Stimulated activated CD4-positive, alpha-beta T cell treated with anti-CD3 and anti-CD28 coated beads, TNF-alpha, amount 100 ng/mL, for 4 hours (primary cell): ENCODE data around the gene PLEKHJ1.
"Not testable (repeated sequence)": the region's sequence is repeated elsewhere in the genome, so short reads cannot be mapped to it uniquely, and the experiment has no call there.

ENCODE experiments used
- DNase-seq, 3 experiments: peaks; one replicate each; pipeline ENCODE4 v3.0.0-alpha.2; 2020; ENCODE audit warnings: low read depth in 3 of 3

PLEKHJ1 gene

DNA sequence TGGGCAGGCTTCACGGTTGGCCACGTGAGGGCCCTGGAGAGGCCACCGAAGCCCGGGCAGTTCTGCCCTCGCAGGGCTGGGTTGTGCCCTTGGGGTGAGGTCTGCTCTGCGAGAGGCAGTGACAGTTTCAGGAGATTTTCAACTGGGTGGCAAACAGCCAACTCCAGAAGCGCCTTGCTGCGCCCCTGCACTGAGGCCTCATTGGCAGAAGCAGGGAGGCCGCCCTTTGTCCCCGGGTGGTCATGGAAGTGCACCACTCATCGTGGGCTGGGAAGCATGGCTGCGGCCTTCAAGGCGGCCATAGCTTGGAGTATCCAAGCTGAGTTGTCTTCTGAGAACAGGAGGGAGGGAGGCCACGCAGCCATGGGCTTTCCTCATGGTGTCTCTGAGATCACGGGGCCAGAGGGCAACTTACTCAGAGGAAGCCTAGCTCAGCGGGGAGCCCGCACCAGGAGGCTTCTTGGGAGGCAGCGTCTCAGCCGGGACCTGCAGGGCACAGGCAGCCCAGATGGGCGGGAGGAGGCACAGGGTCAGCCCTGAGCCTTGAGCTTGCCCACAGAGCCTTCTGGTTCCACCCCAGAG lies 14.8 kb downstream of the PLEKHJ1 start:
- no peak for DNase-seq

GRCh38 chr19:2219726-2220125 lies 16.4 kb downstream of the PLEKHJ1 start:
- no peak for DNase-seq

DNA sequence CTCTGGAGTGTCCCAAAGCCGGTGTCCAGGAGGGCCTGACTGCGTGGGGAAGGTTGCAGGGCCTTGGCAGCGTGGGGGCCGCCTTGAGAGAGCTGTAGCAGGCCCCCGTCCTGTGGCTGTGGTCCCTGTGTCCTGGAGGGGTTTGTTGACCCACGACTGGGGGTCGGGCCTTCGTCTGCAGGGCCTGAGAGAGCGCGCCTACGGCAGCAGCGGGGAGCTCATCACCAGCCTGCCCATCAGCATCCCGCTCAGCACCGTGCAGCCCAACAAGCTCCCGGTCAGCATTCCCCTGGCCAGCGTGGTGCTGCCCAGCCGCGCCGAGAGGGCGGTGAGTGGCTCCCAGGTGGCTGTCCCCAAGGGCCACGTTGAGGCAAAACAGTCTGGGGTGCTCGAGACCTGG lies 18.5 kb downstream of the PLEKHJ1 start:
- DNase-seq: no peak

- DNase-seq: no peak
These were observed 19.5 kb downstream of the PLEKHJ1 start for GRCh38 chr19:2216361-2217225.

DNA sequence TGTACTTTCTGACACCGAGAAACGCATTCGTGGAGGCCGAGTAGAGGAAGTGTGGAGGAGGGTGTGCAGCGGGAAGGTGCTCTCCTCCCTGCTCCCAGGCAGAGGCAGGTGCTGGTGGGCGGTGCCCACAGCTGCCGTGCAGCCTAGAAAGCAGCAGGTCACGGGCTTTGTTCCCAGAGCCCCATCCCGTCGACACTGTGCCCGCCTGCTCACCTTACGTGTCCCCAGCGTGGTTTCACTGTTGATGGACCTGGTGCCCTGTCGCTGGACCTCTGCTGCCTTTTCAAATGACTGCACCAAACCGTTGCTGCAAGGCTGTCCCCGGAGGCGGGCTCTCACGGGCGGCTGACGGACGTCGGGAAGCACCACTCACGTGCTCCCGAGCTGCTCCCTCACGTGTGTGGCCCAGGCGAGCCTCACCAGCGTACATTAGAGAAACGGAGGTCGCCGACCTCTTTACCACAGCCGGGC lies 20.8 kb downstream of the PLEKHJ1 start:
- no peak for DNase-seq

- DNase-seq: no peak
These were observed 21.9 kb downstream of the PLEKHJ1 start for GRCh38 chr19:2214251-2214650.

DNA sequence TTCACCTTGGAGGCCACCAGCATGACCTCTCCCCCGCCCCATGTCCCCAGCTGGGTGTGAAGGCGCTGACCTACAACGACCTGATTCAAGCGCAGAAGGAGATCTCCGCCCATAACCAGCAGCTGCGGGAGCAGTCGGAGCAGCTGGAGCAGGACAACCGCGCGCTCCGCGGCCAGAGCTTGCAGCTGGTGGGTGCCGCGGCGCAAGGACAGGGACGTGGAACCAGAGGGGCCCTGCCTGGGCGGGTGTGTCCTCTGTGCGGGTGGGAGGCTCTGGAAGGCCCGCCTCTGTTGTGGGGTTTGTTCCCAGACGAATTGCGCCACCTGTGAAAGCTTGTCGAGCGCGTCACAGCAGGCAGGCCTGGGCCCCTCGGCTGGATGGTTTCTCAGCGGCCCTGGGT lies 22.3 kb downstream of the PLEKHJ1 start:
- no peak for DNase-seq

DNA sequence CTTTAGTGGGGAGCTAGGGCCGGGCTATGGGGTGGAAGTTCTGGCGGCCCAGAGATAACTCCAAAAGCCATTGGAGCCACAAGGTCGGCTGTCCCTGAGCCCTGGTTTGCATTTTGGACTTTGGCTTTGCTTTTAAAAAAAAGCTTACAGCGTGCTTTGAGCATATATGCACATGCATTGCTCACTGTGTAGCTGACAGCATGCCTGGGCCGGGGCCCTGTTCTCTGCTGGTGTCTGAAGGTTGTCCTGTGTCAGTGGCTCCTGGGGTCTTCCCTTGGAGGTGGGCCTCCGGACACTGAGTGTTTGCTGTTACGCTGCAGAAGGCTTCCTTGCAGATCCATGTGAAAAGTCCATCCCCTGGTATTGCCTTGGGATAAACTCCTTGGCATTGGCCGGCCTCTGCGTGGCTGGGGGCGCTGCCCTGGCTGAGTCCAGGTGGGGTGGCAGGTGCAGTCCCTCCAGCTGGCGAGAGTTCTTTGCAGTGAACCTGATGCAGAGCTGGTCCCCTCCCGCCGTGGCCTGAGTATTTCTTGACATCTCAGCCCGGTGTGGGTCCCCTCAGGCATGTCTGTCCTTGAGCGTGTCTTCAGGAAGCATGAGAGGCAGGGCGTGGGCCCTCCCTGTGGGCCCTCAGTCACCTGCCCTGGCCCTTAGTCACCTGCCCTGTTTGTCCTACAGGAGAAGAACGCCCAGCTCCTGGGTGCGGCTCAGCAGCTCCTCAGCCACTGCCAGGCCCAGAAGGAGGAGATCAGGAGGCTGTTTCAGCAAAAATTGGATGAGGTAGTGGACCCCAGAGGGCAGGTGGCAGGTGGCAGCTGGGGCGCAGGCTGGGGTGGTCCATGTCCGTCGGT lies 23.0 kb downstream of the PLEKHJ1 start:
- no peak for DNase-seq

GRCh38 chr19:2210987-2211740 lies 25.0 kb downstream of the PLEKHJ1 start:
- DNase-seq: no peak

DNA sequence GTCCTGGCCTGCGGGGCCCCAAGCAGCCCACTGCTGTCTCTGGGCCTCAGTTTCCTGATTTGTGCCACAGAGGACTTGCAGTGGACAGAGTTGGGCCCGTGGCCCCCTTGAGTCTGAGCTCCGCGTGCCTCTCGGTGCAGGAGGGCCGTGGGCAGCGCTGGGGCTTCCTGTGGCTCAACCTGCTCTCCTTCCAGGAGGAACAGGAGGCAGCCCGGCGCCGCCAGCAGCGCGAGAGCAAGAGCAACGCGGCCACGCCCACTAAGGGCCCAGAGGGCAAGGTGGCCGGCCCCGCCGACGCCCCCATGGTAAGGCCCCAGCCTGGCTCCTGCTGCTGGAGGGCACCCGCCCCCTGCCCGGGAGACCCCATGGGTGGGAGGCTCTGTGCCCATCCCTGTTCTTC lies 25.9 kb downstream of the PLEKHJ1 start:
- no peak for DNase-seq

GRCh38 chr19:2209408-2209807 lies 26.7 kb downstream of the PLEKHJ1 start:
- no peak for DNase-seq

DNA sequence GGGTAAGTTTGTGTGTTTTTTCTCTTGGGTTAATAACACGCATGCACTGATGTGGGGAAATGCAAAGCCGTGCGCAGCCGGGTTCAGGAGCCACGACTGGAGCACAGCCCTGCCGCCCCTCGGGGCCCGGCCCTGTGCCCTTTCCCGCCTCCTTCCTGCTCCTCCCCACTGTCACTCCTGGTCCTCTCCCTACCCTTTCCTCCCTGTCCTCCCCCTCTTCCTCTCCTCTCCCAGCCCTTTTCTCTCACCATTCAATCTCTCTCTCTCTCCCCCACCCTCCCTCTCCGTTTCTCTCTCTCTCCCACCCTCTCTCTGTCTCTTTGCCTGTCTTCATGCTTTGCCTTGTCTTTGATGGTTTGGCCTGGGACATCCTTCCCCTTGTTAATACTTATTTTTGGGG lies 27.2 kb downstream of the PLEKHJ1 start:
- no peak for DNase-seq

DNA sequence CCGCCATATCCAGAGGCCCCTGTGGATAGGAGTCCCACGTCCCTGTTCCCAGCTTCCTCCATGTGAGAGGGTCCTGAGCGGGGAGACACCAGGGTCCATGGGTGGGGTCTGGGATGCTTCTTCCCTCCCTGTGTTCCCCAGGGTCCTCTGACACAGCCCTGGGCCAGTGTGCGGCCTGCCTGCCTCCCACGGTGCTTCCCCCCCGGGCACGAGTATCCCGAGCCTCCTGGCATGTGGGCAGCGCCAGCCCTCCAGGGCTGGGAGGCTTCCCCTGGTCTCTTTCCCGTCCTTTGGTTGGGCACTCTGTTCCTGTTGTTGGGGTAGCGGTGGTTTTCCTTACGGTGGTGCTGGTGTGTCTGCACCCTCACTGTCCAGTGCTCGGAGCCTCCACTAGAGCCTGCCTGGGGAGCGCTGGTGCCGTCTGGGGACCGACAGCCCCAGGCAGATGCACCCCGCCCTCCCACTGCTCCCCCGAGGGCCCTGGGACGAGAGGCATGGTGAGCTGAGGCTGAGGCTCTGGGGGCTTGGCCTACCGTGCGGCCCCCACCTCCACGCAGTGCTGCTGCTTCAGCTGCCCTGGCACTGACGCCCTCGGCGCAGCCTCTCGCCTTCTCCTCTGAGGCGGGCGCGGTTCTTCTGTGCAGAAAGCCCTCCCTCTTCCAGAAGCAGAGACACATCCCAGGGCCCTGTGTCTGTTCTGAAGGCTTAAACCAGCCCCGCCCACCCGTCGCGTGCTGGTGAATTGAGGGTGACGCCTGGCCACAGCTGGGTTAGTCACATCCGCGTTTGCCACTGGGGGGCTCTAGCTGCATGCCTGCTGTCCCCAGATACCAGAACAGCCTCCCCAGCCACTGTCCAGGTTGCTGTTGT lies 27.9 kb downstream of the PLEKHJ1 start:
- DNase-seq: no peak

- no peak for DNase-seq
These were observed 29.1 kb downstream of the PLEKHJ1 start for GRCh38 chr19:2207008-2207407.

- no peak for DNase-seq
These were observed 33.8 kb downstream of the PLEKHJ1 start for GRCh38 chr19:2202366-2202765.

DNA sequence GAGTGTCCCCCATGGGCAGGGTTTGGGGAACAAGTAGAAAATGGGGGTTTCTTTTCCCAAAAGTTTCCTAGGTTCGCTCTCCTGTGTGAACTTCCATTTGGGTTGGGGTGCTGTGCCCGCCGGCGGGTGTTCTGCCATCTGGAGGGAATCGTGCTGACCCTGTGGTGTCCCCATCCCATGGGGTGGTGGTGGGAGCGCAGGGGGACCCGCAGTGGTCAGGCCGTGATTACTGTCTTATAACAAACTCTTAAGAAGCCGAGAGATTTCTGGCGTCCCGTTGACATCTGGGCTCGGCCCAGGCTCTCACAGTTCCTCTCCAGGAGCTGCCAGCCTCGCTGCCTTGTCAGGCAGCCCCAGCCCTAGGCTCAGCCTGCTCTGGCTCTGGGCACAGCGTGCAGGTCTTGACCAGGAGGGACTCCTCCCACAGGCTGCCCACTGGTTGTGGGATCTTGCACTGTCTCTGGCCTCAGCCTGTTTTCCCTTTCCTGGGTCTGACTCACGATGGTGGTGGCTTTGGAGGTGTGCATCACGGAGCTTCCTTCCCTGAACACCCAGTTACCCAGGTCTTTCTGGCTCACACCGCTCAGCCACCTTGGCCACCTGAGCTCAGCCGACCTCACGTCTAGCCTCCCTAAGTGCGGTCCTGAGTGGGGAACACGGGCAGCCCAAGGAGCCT lies 34.5 kb downstream of the PLEKHJ1 start:
- no peak for DNase-seq

DNA sequence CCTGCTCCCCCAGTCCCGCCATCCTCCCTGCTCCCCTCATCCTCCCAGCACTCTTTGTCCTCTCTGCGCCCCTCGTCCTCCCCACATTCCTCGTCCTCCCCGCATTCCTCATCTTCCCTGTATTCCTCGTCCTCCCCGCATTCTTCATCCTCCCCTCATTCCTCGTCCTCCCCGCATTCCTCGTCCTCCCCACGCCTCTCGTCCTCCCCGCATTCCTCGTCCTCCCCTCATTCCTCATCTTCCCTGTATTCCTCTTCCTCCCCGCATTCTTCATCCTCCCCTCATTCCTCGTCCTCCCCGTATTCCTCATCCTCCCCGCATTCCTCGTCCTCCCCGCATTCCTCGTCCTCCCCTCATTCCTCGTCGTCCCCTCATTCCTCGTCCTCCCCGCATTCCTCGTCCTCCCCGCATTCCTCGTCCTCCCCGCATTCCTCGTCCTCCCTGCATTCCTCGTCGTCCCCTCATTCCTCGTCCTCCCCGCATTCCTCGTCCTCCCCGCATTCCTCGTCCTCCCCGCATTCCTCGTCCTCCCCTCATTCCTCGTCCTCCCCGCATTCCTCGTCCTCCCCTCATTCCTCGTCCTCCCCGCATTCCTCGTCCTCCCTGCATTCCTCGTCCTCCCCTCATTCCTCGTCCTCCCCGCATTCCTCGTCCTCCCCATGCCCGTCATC lies 35.4 kb downstream of the PLEKHJ1 start:
- DNase-seq: not testable (repeated sequence)

- DNase-seq: no peak
These were observed 36.1 kb downstream of the PLEKHJ1 start for GRCh38 chr19:2199861-2200623.

- DNase-seq: no peak
These were observed 36.9 kb downstream of the PLEKHJ1 start for GRCh38 chr19:2199215-2199614.
